ENCODE measurements around the gene SMARCB1.

The SMARCB1 gene

DNA sequence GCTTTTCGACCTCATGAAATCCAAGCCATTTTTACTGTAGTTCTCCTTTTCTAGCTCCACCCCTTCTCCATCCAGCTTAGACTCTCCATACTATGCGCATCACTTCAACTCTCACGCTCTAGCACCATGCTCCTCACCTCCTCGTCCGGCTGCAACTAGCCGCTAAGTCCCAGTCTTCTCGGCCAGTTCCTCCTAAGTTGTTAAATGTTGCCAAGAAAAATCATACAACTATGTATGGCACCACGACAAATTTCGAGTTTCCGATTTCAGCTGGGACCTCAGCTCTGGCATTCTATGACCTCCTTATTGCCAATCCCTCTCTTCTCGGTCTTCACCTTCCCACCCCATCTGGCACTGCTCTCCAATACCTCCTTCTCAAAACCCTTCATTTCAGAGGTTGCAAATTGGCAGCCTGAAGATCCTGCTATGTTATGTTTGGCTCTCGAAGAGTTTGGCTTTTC lies 36.9 kb upstream of the SMARCB1 start:
- no peak for DNase-seq (ENCODE audit: extremely low read depth, low read depth)
- TF ChIP-seq, protein P1, sequence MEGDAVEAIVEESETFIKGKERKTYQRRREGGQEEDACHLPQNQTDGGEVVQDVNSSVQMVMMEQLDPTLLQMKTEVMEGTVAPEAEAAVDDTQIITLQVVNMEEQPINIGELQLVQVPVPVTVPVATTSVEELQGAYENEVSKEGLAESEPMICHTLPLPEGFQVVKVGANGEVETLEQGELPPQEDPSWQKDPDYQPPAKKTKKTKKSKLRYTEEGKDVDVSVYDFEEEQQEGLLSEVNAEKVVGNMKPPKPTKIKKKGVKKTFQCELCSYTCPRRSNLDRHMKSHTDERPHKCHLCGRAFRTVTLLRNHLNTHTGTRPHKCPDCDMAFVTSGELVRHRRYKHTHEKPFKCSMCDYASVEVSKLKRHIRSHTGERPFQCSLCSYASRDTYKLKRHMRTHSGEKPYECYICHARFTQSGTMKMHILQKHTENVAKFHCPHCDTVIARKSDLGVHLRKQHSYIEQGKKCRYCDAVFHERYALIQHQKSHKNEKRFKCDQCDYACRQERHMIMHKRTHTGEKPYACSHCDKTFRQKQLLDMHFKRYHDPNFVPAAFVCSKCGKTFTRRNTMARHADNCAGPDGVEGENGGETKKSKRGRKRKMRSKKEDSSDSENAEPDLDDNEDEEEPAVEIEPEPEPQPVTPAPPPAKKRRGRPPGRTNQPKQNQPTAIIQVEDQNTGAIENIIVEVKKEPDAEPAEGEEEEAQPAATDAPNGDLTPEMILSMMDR (IDR thresholded peaks at IDR 0.05; ENCODE audit: low read depth, low read length) = no peak

DNA sequence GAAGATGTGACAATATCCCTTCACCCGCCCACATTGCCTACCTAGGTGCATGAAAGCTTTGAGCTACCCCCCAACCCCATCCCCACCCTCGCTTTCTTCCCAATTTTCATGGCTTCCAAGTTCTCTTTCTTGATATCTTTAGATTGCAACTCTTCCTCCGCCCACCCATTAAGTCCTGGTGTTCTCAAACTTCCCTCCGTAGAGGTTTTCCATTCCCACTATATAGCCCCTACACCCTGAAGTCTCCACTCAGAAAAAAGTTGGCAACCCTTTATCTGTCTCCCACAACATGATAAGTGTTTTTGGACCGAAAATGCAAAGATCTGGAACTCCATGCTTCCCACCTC lies 36.4 kb upstream of the SMARCB1 start:
- DNase-seq (ENCODE audit: extremely low read depth, low read depth) = no peak
- TF ChIP-seq, protein P1 (IDR thresholded peaks at IDR 0.05; ENCODE audit: low read depth, low read length) = no peak

DNA sequence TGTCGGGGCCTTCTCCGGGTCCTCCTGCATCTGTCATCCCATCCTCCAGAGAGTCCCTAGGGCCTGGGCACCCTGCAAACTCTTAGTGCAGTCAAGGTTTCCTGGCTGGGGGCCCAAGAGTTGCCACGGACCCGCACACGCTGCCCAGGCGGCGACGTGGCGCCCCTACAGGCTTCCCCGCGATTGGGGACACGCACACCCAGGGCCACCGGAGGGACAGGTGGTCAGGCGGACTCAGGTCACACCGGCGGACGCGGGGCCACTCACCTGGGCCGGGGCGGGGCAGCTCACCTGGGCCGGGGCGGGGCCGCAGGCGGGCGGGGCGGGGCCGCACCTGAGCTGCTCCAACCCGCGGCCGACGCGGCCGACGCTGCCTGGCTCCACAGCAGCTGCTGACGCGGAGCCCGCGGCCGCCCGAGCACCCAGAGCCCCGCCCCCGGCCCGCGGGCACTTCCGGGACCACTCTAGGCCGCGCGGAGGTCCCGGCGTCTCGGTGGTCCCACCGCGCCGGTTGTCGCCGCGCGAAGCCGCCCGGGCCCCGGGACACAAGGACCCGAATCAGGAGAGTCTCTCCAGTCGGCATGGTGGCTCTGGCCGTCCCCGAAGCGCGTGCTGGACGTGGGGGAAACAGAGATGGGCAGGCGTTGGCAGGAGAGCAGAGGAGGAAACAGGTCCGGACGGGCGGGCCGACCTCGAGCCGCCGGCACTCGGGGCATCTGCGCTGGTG lies 35.9 kb upstream of the SMARCB1 start, which contains the start of gene ZNF70:
ZNF70 (minus strand) TSS at position 399 of the 727 bp plus-strand sequence. CDS start 5,972 bp downstream, outside the sequence.
- DNase-seq (ENCODE audit: extremely low read depth, low read depth) = peak; percentile 44

DNA sequence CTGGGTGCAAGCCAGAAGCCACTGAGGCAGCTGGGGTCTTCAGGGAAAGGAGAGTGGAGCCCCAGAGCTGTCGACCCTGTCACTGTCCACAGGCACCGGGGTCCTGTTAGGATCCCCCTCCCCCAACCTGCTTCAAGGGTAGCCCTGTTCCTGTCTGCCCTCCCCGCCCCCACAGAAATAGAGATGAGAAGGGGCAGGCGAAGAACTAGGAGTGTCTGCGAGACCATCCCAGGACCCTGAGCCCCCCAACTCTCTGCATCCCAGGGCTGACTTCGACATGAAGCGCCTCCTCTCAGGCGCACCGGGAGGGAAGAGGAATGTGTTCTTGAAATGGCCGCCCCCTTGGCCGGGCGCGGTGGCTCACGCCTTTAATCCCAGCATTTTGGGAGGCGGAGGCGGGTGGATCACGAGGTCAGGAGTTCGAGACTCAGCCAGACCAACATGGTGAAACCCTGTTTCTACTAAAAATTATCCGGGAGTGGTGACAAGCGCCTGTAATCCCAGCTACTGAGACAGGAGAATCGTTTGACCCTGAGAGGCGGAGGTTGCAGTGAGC lies 35.2 kb upstream of the SMARCB1 start:
- DNase-seq (ENCODE audit: extremely low read depth, low read depth) = no peak
- TF ChIP-seq, protein P1 (IDR thresholded peaks at IDR 0.05; ENCODE audit: low read depth, low read length) = no peak

More for the DNA sequence above, 35.9 kb upstream of the SMARCB1 start, which contains the start of gene ZNF70:
- TF ChIP-seq, protein P1 (IDR thresholded peaks at IDR 0.05; ENCODE audit: low read depth, low read length) = no peak; the same call in 1 of the 2 replicates

DNA sequence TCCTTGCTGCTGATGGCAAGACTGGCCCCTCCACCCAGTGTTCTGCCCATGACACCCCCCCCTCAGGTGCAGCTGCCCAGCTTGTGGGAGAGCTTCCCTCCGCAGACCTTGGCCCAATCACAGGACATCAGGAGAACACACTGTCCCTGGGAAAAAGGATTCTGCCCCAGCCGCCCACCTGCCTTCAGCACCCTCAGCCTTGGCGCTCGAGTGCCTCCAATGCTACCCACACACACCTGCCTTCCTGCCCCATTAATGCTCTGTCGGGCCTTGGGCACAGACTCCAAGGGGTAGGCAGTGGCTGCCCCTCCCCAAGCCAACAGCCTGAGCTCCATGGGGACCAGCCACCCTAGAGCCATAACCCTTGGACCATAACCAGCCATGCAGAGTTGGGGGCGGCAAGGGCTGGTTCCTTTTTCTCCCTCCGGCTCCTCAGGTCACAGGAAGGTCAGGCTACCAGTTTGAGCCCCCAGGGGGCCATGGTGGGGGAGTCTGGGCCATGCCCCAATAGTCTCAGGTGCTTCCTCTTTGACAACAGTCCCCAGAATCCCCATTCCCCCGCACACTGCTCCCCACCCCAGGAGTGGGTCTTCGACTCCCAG lies 34.6 kb upstream of the SMARCB1 start:
- TF ChIP-seq, protein P1 (IDR thresholded peaks at IDR 0.05; ENCODE audit: low read depth, low read length) = no peak
- DNase-seq (ENCODE audit: extremely low read depth, low read depth) = no peak

DNA sequence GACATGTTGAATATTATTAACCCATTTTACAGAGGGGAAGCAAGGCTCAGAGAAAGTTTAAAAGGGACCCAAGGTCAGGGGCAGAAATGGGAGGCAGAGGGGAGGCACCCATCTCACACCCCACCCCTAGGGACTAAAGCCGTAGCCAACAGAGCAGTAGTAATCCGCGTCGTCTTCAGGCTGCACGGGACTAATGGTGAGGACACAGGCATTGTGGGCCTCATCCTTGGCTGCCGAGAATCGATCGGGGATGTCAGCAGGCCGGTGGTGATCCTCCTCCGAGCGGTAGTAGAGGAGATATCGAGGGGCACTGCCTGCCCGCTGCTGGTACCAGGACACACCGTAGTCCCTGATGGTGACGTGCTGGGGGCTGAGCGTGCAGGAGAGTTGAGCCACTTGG lies 34.0 kb upstream of the SMARCB1 start:
- no peak for DNase-seq (ENCODE audit: extremely low read depth, low read depth)
- TF ChIP-seq, protein P1 (IDR thresholded peaks at IDR 0.05; ENCODE audit: low read depth, low read length) = no peak

DNA sequence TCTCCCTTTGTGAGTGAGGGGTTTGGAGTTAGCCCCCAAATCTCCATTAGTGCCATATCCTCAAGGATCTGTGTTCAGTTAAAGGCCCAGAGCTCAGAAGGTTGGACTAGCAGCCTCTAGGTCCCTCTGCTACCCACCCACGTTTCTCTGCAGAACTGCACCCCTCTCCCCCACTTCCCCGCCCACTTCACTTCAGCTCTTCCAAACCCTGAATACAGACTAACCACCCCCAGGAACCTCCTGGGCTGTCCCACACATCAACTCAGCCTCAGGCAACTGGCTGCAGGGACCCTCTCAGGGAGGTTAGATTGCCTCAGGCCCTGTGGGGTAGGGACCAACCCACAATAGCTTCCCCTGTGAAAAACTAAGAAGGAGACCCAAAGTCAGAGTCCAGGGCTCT lies 33.4 kb upstream of the SMARCB1 start:
- TF ChIP-seq, protein P1 (IDR thresholded peaks at IDR 0.05; ENCODE audit: low read depth, low read length) = no peak
- DNase-seq (ENCODE audit: extremely low read depth, low read depth) = no peak

Data from AG09319 (cell line).